Endothelial cell of umbilical vein (primary cell): ENCODE measurements around the gene NCK2. TPM values are rescaled to one million over a fixed set of nuclear protein-coding genes. Genes with fewer than 3 reads are reported as not detected.

Source experiments
- BruUV-seq: library from RNA; stranded (reverse); fragments of 400-500 nt; replicated peaks from 2 replicates; lab custom pipeline; 2021; lab: Mats Ljungman, UMichigan
- CTCF ChIA-PET: fragments of 300-600, 350-600 bp; sonication (Branson Sonifier 250); formaldehyde crosslinking; loops from one replicate; lab custom pipeline; 2021; ENCODE audit warnings: antibody characterized with exemption, inconsistent platforms; lab: Charles Lee
- POLR2A ChIA-PET: fragments of 300-600, 350-600 bp; sonication (Branson Sonifier 250); formaldehyde crosslinking; loops from one replicate; lab custom pipeline; 2021; ENCODE audit warnings: antibody characterized with exemption, inconsistent platforms; lab: Charles Lee
- DNase-seq: peaks from one replicate; pipeline ENCODE4 v3.0.0-alpha.2; 2011; ENCODE audit warnings: low read depth, low spot score
- FAIRE-seq: peaks from 2 replicates; lab custom pipeline; 2011; peaks lifted over from hg19 to GRCh38; lab: Jason Lieb, UNC
- H2AFZ ChIP-seq: 2 replicates; pipeline ENCODE4 v1.6.0; 2012; ENCODE audit warnings: low read depth, low read length, control low read depth, inconsistent platforms
- H3K27ac ChIP-seq: 2 replicates; pipeline ENCODE4 v1.5.1; 2011; ENCODE audit warnings: low read depth, mild to moderate bottlenecking, control low read depth, low read length, moderate library complexity; ENCODE audit not compliant: insufficient read depth
- H3K27me3 ChIP-seq, 2 experiments: 2 replicates each; pipeline versions ENCODE4 v1.6.0 to v1.6.1; 2011; ENCODE audit warnings: low read length in 2 of 2, mixed read lengths in 1 of 2; ENCODE audit not compliant: control insufficient read depth in 2 of 2, insufficient read depth in 2 of 2
- H3K36me3 ChIP-seq, 2 experiments: 2 replicates in 1 of 2; 3 replicates in 1 of 2; pipeline ENCODE4 v1.5.1; 2011; ENCODE audit warnings: low read length in 2 of 2, mild to moderate bottlenecking in 1 of 2, moderate library complexity in 1 of 2; ENCODE audit not compliant: control insufficient read depth in 2 of 2, insufficient read depth in 2 of 2; ENCODE audit errors: extremely low read depth in 1 of 2
- H3K4me1 ChIP-seq: 3 replicates; pipeline ENCODE4 v1.5.1; 2011; ENCODE audit warnings: mild to moderate bottlenecking, low read length; ENCODE audit not compliant: control insufficient read depth, insufficient read depth; ENCODE audit errors: extremely low read depth
- H3K4me2 ChIP-seq: 2 replicates; pipeline ENCODE4 v1.6.1; 2011; ENCODE audit warnings: low read length, control low read depth, mixed read lengths; ENCODE audit not compliant: insufficient read depth
- H3K4me3 ChIP-seq, 3 experiments: fragments of 200-600 bp in 1 of 3; sonication (generic), shearing (Covaris generic) in 1 of 3; replicated peaks in 1 of 3; 2 replicates each; pipeline ENCODE4 v1.5.1; 2011 to 2016; ENCODE audit warnings: control low read depth in 3 of 3, low read length in 3 of 3, mild to moderate bottlenecking in 2 of 3, inconsistent platforms in 1 of 3, low read depth in 1 of 3, moderate library complexity in 1 of 3; ENCODE audit not compliant: insufficient read depth in 1 of 3
- H3K79me2 ChIP-seq: 2 replicates; pipeline ENCODE4 v1.6.0; 2012; ENCODE audit warnings: low read length, inconsistent platforms; ENCODE audit not compliant: control insufficient read depth, insufficient read depth
- H3K9ac ChIP-seq: replicated peaks from 2 replicates; pipeline ENCODE3; 2011; ENCODE audit warnings: low read length, control low read depth; ENCODE audit not compliant: insufficient read depth; ENCODE audit errors: extremely low read depth
- H3K9me1 ChIP-seq: replicated peaks from 3 replicates; pipeline ENCODE4 v1.6.0; 2011; ENCODE audit warnings: mild to moderate bottlenecking, low read length; ENCODE audit not compliant: control insufficient read depth, insufficient read depth; ENCODE audit errors: extremely low read depth
- H3K9me3 ChIP-seq: replicated peaks from 2 replicates; pipeline ENCODE4 v1.5.1; 2012; ENCODE audit warnings: low read length, inconsistent platforms; ENCODE audit not compliant: control insufficient read depth, insufficient read depth
- H4K20me1 ChIP-seq: replicated peaks from 2 replicates; pipeline ENCODE3; 2011; ENCODE audit warnings: mild to moderate bottlenecking, low read length; ENCODE audit not compliant: control insufficient read depth, insufficient read depth; ENCODE audit errors: extremely low read depth
- MYC ChIP-seq: IDR thresholded peaks from one replicate; pipeline ENCODE4 v1.6.1; 2011; ENCODE audit warnings: mild to moderate bottlenecking, low read depth, low read length
- POLR2A ChIP-seq: IDR thresholded peaks from 2 replicates; pipeline ENCODE4 v1.6.1; 2012; ENCODE audit warnings: low read depth, mild to moderate bottlenecking, control low read depth, low read length
- POLR2AphosphoS5 ChIP-seq: IDR thresholded peaks from 2 replicates; pipeline ENCODE4 v1.6.1; 2012; ENCODE audit warnings: low read depth, mild to moderate bottlenecking, control low read depth, low read length, moderate library complexity; ENCODE audit not compliant: insufficient read depth
- dilution Hi-C: fragments of 300-500 bp; cut with MboI; formaldehyde crosslinking; loops from one replicate; pipeline ENCODE4 v1.15.0; 2019; ENCODE audit warnings: low sequenced_read_pairs; ENCODE audit not compliant: extremely low pct_ligation_motif_present
- intact Hi-C: fragments of 100-400 bp; cut with micrococcal nuclease; formaldehyde crosslinking; loops from one replicate; pipeline ENCODE4 v1.10.0; 2022
- polyA plus RNA-seq, 4 experiments: library from polyadenylated mRNA; depleted of rRNA in 3 of 4; stranded (reverse) in 3 of 4; unstranded in 1 of 4; fragments of >200 nt; gene quantifications; 2 replicates each; pipeline versions ENCODE4 v1.2.1 to v1.2.3, GENCODE V29; 2011 to 2012; ENCODE audit warnings: missing spikeins in 1 of 4
- total RNA-seq: library from RNA; stranded (reverse); gene quantifications from 2 replicates; pipeline ENCODE4 v1.2.3, GENCODE V29; 2021
- TF ChIP-seq, protein P1 (sequence below): IDR thresholded peaks from 2 replicates; pipeline ENCODE4 v1.6.1; 2011; ENCODE audit not compliant: insufficient read depth, insufficient read length

Gene NCK2
- total and polyA plus RNA-seq, 2 donors (not counting 3 experiments of a cell fraction or from before 2014, with no cell fraction given) = 23.8 to 39.1 TPM

DNA sequence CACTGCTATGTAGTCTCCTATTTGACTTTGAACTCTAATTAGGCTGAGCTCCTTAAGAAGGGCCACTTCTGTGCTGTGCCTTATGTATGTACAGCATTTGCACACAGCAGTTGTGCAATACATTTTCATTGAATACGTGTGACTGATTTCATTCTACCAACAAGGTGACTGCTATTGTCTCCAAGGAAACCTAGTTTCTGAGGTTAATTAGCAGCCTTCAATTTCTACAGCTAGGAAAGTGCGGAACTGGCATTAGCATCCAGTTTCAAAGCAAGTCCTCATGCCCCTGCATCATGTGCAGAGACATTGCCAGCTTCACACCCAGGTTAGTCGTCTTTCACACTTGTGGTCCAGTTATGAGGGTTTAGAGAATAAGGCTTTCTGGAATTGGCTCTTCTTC is 58.6 kb downstream of the NCK2 start:
- no peak for TF ChIP-seq POLR2A
- FAIRE-seq (no peak), DNase-seq (no peak)
- no peak overlapping the region for H3K4me3 ChIP-seq
- H3K9me3 ChIP-seq = no peaks in the 10 kb centered on the region
- H3K4me1 ChIP-seq = no peaks in the 10 kb centered on the region
- no peaks in the 10 kb centered on the region for H3K27me3 ChIP-seq
- ChIA-PET POLR2A (no interaction called here), CTCF (interaction anchor here (2.1 kb wide), 1 partner anchor 13 kb away, joined by 7 read pairs; no protein-coding TSS in a partner anchor)
- H3K79me2 ChIP-seq = peaks cover 53% of the 10 kb centered on the region
- no peak overlapping the region for H3K4me2 ChIP-seq
- no peak overlapping the region for H2AFZ ChIP-seq
- H3K9ac ChIP-seq = no peak overlapping the region
- dilution Hi-C loops = no loop called here
- peaks cover 8% of the 10 kb centered on the region for H4K20me1 ChIP-seq
- no peaks in the 10 kb centered on the region for H3K9me1 ChIP-seq
- no peak overlapping the region for H3K27ac ChIP-seq
- peaks cover 0 to 2% of the 10 kb centered on the region in 2 experiments for H3K36me3 ChIP-seq
- no TSS peak for BruUV-seq
- intact Hi-C loops = no loop called here

DNA sequence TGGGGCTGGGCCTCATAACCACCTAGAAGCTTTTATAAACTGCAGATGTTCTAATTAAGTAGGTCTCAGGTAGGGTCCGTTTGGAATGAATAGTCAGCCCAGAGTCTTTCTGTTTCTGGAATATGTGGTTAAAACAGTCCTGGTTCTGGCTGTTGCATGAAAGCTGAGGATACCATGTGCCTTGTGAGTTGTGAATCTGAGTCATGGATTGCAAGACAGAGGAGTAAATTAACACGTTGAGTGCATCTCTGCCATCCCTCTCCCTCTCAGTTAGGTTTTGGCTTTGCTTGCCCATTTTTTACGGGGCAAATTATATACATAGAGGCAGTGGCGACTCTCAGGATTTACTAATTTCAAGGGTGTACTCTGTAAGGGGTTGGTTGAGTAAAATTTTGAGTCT is 59.1 kb downstream of the NCK2 start:
- H3K4me2 ChIP-seq = no peak overlapping the region
- intact Hi-C loops (no loop called here), dilution Hi-C loops (no loop called here)
- no peaks in the 10 kb centered on the region for H3K4me1 ChIP-seq
- no peak overlapping the region for H3K27ac ChIP-seq
- no peaks in the 10 kb centered on the region for H3K9me1 ChIP-seq
- no peaks in the 10 kb centered on the region for H3K9me3 ChIP-seq
- no peak overlapping the region for H2AFZ ChIP-seq
- H3K4me3 ChIP-seq = no peak overlapping the region
- H3K9ac ChIP-seq = no peak overlapping the region
- H3K36me3 ChIP-seq = peaks cover 0 to 2% of the 10 kb centered on the region in 2 experiments
- ChIA-PET POLR2A (no interaction called here), CTCF (interaction anchor here (1.4 to 2.1 kb wide), 2 partner anchors 8 to 14 kb away, joined by 4 to 7 read pairs; no protein-coding TSS in a partner anchor)
- DNase-seq (no peak), FAIRE-seq (no peak)
- TF ChIP-seq POLR2A = no peak
- no peak for TF ChIP-seq MYC
- TF ChIP-seq POLR2AphosphoS5 = no peak
- TF ChIP-seq, protein P1, sequence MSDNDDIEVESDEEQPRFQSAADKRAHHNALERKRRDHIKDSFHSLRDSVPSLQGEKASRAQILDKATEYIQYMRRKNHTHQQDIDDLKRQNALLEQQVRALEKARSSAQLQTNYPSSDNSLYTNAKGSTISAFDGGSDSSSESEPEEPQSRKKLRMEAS = no peak
- no TSS peak for BruUV-seq
- H3K27me3 ChIP-seq = no peaks in the 10 kb centered on the region
- H4K20me1 ChIP-seq = peaks cover 12% of the 10 kb centered on the region
- peaks cover 53% of the 10 kb centered on the region for H3K79me2 ChIP-seq
